GM18951 (cell line): ENCODE results near the gene C21orf58.

Experiments
- POLR2A ChIP-seq: IDR thresholded peaks from 4 replicates; pipeline ENCODE4 v1.6.1; 2011; ENCODE audit warnings: mild to moderate bottlenecking; ENCODE audit not compliant: insufficient read length, insufficient read depth; ENCODE audit errors: extremely low read depth
- in situ Hi-C: fragments of 300-500 bp; cut with MboI; formaldehyde crosslinking; loops from one replicate; pipeline ENCODE4 v1.12.0; 2022; ENCODE audit warnings: low sequenced_read_pairs, mixed read lengths, inconsistent platforms; ENCODE audit not compliant: unreplicated experiment

Gene C21orf58

GRCh38 chr21:46349134-46349760, 25.6 kb upstream of the C21orf58 start:
- TF ChIP-seq POLR2A = no peak
- in situ Hi-C loops = no loop called here

DNA sequence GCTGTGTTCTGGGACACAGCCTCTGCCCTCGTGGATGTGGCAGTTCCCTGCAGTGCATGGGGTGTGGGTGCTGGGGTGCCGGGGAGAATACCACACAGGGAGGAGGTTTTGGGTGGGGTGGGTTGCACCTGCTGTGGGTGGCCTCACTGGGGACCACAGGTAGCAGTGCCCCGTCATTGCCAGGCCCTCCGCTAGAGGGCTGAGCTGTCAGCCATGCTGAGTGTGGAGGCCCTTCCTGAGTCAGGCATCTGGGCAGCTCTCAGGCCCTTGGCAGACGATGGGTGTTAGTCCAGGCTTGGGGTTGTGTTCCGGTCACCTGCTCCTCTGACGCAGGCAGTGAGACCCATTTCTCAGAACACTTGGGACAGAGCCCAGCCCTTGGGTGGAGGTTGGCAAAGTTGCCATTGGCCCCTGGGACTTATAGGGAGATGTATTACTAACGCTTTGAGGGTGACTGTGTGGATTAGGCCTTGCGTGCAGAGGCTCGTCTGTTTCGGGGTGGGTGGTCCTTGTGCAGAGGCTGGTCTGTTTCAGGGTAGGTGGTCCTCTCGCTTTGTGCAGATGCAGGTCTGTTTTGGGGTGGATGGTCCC, 24.2 kb upstream of the C21orf58 start:
- in situ Hi-C loops = no loop called here
- no peak for TF ChIP-seq POLR2A

DNA sequence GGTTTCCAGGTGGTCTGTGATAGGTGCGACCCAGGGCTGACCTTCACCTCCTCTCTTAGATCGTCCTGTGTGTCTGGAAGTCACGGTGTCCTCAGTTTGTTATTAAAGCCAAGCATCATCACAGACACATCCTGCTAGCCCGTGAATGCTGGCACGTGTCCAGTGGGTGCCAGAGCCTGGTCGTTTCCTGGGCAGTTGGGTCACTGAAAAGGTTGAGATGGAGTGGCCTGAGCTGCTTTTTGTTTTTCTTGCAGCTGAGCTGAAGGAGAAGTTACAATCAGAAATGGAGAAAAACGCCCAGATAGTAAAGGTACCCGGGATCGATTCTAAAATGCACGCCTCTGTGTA, 23.5 kb upstream of the C21orf58 start:
- in situ Hi-C loops = no loop called here
- TF ChIP-seq POLR2A = no peak

DNA sequence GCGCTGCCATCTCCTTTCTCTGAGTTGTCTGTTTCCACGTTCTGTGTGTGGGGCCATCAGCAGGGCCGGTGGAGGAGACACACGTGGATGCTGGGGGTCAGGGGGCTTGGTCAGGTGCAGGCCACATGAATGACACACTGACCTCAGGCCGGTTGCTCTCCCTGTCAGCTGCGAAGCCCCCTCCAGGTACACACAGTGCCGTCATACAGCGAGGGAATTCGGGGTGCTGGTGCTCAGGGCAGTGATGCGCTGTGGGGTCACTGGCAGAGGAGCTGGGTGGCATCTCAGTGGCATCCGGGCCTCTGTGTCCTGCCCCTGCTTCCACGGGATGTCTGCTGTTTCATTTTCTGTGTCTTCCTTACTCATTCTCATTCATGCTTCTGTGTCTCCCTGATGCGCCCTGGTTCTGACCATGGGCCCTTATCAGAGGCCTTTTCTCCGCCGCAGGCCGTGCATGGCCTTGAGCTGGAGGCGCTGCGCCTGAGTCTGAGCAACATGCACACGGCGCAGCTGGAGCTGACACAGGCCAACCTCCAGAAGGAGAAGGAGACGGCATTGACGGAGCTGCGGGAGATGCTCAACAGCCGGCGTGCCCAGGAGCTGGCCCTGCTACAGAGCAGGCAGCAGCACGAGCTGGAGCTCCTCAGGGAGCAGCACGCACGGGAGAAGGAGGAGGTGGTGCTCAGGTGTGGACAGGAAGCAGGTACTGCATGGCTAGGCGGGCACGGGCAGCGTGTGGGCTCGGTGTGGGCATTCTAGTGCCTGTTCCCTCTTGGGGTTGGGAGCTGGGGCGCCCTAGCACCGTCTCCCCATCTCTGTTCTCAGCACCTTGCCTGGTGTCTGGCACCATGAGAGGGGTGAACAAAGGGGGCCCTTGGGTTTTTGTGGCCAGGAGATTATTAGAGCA, 22.9 kb upstream of the C21orf58 start:
- in situ Hi-C loops = no loop called here
- no peak for TF ChIP-seq POLR2A

- no peak for TF ChIP-seq POLR2A
- in situ Hi-C loops = no loop called here
Observed at GRCh38 chr21:46345861-46346260, 22.2 kb upstream of the C21orf58 start.

DNA sequence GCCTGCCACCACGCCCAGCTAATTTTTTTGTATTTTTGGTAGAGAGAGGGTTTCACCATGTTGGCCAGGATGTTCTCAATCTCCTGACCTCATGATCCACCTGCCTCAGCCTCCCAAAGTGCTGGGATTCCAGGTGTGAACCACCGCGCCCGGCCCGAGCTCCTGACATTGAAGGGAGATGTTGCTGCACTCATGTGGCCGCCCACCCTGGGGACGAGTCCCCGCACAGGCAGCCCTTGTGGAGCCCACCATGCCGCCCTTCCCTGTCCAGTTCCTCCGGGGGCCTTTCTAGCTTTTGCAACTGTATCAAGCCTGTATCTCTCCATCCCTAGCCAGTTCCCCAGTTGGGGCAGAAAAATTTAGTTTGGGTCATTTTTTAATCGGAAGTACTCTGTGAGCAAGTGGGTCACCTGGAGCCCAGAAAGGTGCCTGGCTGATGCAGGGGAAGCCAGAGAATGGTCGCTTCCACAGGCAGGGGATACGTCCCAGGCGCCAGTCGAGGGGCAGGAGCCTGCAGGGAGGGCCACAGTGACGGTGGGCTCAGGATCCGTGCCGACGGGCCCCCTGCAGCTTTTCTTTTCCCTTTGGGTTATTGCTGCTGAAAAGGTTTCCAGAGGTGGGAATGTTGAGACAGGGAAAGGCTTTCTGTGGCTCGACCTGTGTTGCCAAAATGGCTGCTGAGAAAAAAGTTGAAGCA, 20.7 kb upstream of the C21orf58 start:
- in situ Hi-C loops = no loop called here
- no peak for TF ChIP-seq POLR2A

DNA sequence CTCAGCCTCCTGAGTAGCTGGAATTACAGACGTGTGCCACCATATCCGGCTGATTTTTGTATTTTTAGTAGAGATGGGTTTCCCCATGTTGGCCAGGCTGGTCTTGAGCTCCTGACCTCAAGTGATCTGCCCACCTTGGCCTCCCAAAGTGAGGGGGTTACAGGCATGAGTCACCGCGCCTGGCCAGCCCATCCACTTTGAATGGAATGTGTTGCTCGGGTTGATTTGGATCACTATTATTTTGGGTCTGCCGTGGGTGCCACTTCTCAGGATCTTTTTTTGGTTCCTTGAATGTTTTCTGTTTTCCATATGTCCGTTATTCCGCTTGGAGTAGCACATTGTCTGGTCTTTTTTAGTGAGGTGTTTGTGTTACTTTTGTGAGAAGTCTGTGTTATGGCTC, 17.3 kb upstream of the C21orf58 start:
- TF ChIP-seq POLR2A = no peak
- in situ Hi-C loops = no loop called here

- no peak for TF ChIP-seq POLR2A
- in situ Hi-C loops = no loop called here
Observed at GRCh38 chr21:46336603-46337002, 12.9 kb upstream of the C21orf58 start.

- no peak for TF ChIP-seq POLR2A
- in situ Hi-C loops = no loop called here
Observed at GRCh38 chr21:46334351-46335140, 10.9 kb upstream of the C21orf58 start.

GRCh38 chr21:46329796-46330195, 6.1 kb upstream of the C21orf58 start:
- in situ Hi-C loops = no loop called here

GRCh38 chr21:46328151-46328550, 4.5 kb upstream of the C21orf58 start:
- no peak for TF ChIP-seq POLR2A
- in situ Hi-C loops = no loop called here

More at GRCh38 chr21:46329796-46330195, 6.1 kb upstream of the C21orf58 start:
- no peak for TF ChIP-seq POLR2A

DNA sequence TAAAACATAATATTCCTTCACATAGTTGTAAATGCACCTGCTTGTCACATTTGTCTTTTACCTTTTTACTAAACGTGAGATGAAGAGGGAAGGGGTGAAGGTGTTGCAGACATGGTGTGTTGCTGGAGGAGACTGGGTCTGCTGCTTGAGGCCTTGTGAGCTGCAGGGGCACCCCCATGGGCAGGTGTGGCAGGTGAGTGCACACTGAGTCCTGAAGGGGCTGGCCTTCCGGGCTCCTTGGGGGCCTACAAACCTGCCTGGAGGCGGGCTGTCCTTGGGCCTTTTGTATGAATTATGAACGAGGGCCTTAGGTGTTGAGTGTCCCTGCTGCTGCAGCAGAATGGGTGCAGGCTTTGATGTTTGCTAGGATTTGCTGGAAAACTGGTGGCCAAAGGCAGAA, 4.0 kb upstream of the C21orf58 start:
- in situ Hi-C loops = no loop called here

DNA sequence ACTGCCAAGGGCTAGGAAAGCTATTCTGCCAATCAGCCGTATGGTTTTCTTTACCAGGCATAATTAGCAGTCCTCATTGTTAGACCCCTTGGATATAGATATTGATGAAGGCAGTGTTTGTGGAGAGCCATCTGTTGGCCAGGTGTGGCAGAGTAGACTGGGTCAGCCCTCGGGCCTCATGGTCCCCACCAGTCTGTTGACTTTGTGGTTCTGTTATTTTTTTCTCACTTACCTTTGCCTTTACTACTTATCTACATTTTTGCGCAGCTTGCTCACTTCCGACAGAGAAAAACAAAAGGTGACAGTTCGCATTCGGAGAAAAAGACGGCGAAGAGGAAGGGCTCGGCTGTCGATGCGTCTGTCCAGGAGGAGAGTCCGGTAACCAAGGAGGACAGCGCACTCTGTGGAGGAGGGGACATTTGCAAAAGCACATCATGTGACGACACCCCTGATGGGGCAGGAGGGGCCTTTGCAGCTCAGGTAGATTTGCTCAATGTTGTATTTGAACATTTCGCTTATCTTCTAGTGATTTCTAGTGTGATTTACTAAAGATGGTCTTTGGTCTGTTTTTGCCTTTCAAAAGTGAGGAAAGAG, 2.5 kb upstream of the C21orf58 start:
- in situ Hi-C loops = no loop called here

More for the DNA sequence above, 4.0 kb upstream of the C21orf58 start:
- TF ChIP-seq POLR2A = no peak

More for the DNA sequence above, 2.5 kb upstream of the C21orf58 start:
- TF ChIP-seq POLR2A = no peak
